ENCODE measurements around the gene EXOC3L1. TPM values are rescaled to one million over a fixed set of nuclear protein-coding genes. Genes with fewer than 3 reads are reported as not detected.

The EXOC3L1 gene
- total and polyA plus RNA-seq, 2 of the 13 experiments (the other 11 are each of a cell fraction or from before 2014, with no cell fraction given) = 0.12 TPM; not detected in 1

GRCh38 chr16:67173808-67174705, 15.9 kb downstream of the EXOC3L1 start (continued):
- TF ChIP-seq RFX5 (IDR thresholded peaks at IDR 0.05; ENCODE audit: low read depth, low read length) (no peak), SRSF4 (IDR thresholded peaks at IDR 0.05; ENCODE audit: low read depth, low read length, poor library complexity, severe bottlenecking) (no peak), PHF21A (CRISPR knock-in tag; IDR thresholded peaks at IDR 0.05) (peak; percentile 90), NFE2L2 (IDR thresholded peaks at IDR 0.05; ENCODE audit: low read length) (no peak), ZNF3 (CRISPR knock-in tag; IDR thresholded peaks at IDR 0.05) (no peak), SALL1 (CRISPR knock-in tag; IDR thresholded peaks at IDR 0.05) (peak; percentile 96), ZNF777 (CRISPR knock-in tag; IDR thresholded peaks at IDR 0.05) (peak; percentile 89), ZC3H13 (CRISPR knock-in tag; IDR thresholded peaks at IDR 0.05) (peak; percentile 97), ZNF580 (CRISPR knock-in tag; IDR thresholded peaks at IDR 0.05; ENCODE audit: borderline replicate concordance, low read depth) (peak; percentile 86; the same call in 1 of the 2 replicates), ZHX2 (IDR thresholded peaks at IDR 0.05; ENCODE audit: low read depth) (no peak), ZHX2 (CRISPR knock-in tag; IDR thresholded peaks at IDR 0.05; ENCODE audit: borderline replicate concordance) (no peak), SAP130 (CRISPR knock-in tag; IDR thresholded peaks at IDR 0.05; ENCODE audit: low read depth) (peak; percentile 91), DZIP1 (CRISPR knock-in tag; IDR thresholded peaks at IDR 0.05) (peak; percentile 89), FIP1L1 (IDR thresholded peaks at IDR 0.05; ENCODE audit: borderline replicate concordance, insufficient read depth, low read depth, low read length) (no peak), ZFAT (CRISPR knock-in tag; conservative IDR thresholded peaks at IDR 0.05) (no peak), ZNF296 (CRISPR knock-in tag; conservative IDR thresholded peaks at IDR 0.05) (peak; percentile 71; the same call in 1 of the 2 replicates), CBX2 (IDR thresholded peaks at IDR 0.05; ENCODE audit: low read depth, low read length) (no peak), CBX2 (CRISPR knock-in tag; IDR thresholded peaks at IDR 0.05; ENCODE audit: low read depth) (peak; percentile 97), ZNF383 (CRISPR knock-in tag; IDR thresholded peaks at IDR 0.05; ENCODE audit: borderline replicate concordance) (no peak; the same call in 1 of the 2 replicates), BRF2 (CRISPR knock-in tag; IDR thresholded peaks at IDR 0.05) (peak; percentile 74; the same call in 1 of the 2 replicates)

Data from HepG2 (cell line).